IPS-18c (cell line): ENCODE data around the gene BANP.

Experiments used
- H3K4me3 ChIP-seq: 2 replicates; pipeline ENCODE4 v1.7.0; 2013; ENCODE audit warnings: low read depth, mild to moderate bottlenecking, low read length, moderate library complexity; ENCODE audit not compliant: insufficient read depth
- H3K9me3 ChIP-seq: one replicate; pipeline ENCODE4 v1.6.1; 2013; ENCODE audit warnings: mild to moderate bottlenecking, low read length, moderate library complexity; ENCODE audit not compliant: control insufficient read depth, insufficient read depth

BANP gene

DNA sequence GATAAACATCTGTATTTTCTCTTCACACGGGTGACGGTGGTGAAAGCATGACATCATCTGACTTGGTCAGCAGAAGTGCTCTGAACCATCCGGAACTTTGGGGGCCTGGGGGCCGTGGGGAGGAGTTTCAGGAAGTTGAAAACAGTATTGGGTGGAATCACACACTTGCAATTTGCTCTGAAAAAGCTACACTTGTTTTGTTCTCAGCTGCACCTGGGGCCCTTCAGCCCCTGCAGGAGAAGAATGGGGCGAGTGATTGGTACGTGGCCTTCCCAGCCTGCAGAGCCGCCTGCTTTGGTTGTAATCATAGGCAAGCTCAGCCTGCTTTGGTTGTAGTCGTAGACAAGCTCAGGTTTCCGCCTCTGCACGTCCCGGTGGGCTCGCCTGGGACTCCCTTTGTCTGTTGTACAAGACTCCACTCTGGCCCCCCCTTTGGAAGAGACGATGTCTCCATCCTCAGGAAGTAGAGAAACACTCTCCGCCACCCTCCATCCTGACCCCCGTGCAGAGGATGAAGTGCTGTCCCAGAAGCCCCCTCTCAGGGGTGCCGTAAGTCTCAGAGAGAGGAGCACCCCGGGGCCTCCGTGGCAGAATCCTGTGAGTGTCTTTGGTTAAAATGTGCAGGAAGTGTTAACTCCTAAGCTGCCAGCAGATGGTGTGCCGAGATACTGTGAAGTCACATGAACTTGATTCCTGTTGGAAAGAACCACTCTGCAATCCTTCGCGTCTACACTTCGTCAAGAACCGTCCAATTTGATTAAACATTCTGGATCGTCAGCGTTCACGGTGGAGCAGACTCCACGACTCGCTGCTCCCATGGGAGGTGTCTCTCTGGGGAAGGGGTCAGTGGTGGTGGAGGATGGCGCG is 5.4 kb downstream of the BANP start:
- H3K4me3 ChIP-seq: no peak overlapping the region
- peaks cover 3% of the 10 kb centered on the region for H3K9me3 ChIP-seq

- Histone ChIP-seq H3K4me3 (no peak overlapping the region), H3K9me3 (peaks cover 3% of the 10 kb centered on the region)
These were observed 6.3 kb downstream of the BANP start for GRCh38 chr16:87957296-87958094.

GRCh38 chr16:87958632-87959031 is 7.4 kb downstream of the BANP start:
- Histone ChIP-seq H3K4me3 (no peak overlapping the region), H3K9me3 (peaks cover 3% of the 10 kb centered on the region)

DNA sequence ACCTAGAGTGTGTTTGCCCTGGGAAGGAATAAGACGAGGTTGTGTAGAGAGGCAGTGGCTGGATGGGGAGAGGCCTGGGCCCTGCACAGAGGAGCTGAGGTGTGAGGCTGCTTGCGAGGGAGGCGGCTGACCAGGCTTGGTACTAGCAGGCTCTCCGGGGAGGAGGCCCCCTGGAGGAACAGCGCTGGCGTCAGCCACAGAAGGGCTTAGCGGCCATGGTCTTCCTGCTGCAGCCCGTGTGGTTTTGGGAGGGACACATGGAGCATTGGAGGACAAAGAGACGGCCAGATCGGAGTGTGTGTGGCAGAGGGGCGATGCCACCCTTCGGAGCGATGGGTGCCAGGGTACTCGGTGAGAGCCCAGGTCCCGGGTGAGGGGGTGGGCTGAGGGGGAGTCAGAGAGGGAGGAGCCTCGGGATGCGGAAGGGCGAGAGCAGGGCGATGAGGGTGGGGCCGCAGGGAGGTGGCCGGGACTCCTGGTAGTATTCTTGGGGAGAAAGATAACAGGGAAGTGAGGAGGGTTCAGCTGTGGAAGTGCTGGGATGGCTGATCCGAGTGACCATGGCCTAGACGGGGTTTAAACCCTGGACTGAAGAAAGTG is 8.3 kb downstream of the BANP start:
- Histone ChIP-seq H3K4me3 (no peak overlapping the region), H3K9me3 (peaks cover 3% of the 10 kb centered on the region)

- no peak overlapping the region for H3K4me3 ChIP-seq
- peaks cover 3% of the 10 kb centered on the region for H3K9me3 ChIP-seq
These were observed 9.1 kb downstream of the BANP start for GRCh38 chr16:87960296-87960695.

DNA sequence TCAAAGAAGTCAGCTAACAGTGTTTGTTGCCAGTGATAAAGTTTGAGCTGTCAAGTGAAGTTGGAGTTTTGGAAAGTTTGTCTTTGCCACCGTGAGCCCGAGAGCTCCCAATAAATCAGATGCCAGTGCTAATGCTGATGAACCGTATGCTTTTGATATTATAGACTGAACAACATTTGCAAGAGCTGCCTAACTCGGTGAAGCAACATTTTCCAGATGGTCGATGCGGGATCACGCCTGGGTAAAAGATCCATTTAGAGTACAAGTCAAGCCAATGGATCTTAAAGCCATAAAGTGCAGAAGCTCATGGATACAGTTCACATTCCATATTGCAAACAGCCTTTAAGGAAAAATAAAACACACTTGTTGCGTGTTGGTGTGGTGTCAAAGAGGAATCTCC is 9.6 kb downstream of the BANP start:
- H3K9me3 ChIP-seq: peaks cover 3% of the 10 kb centered on the region
- no peak overlapping the region for H3K4me3 ChIP-seq

DNA sequence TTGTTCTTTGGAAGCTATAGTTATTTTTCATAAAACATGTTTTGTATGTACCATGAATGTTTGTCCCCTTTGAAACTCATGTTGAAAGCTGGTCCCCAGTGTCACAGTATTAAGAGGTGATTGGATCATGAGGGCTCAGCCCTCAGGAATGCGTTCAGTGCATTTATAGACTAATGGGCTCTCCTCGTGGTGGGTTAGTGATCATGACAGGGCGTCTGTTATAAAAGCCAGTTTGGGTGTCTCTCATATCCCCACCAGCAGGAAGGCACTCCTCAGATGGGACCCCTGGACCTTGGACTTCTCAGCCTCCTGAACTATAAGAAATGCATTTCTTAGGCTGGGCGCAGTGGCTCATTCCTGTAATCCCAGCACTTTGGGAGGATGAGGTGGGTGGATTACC is 10.4 kb downstream of the BANP start:
- Histone ChIP-seq H3K4me3 (no peak overlapping the region), H3K9me3 (no peaks in the 10 kb centered on the region)

DNA sequence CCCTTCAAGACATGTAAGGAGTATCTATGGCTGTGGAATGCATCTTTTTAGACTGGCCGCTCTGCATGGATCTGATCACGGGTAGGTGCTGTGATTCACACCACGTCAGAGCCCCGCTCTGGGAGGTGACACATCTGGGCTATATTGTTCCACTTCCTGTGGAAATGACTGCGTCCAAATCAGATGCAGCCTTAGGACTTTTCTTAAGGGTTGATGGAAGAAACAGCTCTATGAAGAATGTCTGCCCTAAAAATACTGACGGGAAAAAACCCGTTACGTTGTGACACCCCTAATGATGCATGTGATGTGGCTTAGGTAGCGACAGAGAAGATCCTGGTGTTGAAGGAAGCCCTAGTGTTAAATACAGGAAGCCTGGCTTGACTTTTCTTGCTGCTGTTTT is 12.2 kb downstream of the BANP start:
- no peak overlapping the region for H3K4me3 ChIP-seq
- no peaks in the 10 kb centered on the region for H3K9me3 ChIP-seq

DNA sequence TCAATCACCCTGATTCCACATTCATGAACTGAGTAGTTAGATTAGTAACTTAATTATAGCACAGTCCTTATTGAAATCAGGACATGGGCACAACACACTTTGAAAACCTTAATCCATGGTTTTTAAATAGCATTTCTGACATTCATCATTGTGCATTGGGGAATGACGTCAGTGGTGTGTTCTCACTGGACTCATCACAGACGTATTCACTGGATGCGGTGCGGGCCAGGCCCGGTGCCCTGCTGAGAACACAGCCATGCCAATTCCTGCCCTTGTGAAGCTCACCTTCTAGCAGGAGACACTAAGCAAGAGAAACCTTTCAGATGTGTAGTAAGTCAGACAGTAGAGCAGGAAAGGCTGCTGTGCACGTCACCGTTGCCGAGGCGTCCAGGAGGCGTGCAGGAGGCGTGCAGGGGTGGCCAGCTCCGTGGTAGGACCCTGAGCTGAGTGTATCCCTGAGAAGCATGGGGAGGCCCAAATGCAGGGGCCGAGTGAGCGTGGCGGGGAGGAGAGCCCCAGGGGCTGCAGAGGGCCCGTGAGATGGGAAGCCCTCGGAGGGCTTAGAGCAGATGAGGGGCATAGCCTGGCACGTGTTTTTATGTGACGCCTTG is 12.9 kb downstream of the BANP start:
- H3K4me3 ChIP-seq: no peak overlapping the region
- H3K9me3 ChIP-seq: no peaks in the 10 kb centered on the region

DNA sequence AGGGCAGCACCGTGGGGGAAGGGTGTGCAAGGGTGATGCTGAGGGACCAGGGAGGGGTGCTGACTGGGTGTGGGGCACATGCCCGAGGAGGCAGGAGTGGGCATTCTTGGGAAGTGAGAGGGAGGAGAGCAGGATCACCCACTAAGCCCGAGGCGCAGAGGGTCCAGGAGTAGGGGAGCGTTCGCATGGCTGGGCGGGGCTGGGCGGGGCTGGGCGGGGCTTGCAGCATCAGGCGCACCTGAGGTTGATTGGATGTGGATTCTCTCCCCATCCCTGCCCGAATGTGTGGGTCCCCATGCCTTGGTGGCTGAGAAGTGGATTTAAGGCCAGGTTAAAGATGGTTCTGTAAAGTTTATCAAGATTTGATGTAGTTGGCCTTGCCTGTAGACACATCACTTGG is 14.2 kb downstream of the BANP start:
- Histone ChIP-seq H3K4me3 (no peak overlapping the region), H3K9me3 (no peaks in the 10 kb centered on the region)

- Histone ChIP-seq H3K4me3 (no peak overlapping the region), H3K9me3 (no peaks in the 10 kb centered on the region)
These were observed 14.9 kb downstream of the BANP start for GRCh38 chr16:87966064-87966645.

GRCh38 chr16:87966685-87967185 is 15.5 kb downstream of the BANP start:
- no peak overlapping the region for H3K4me3 ChIP-seq
- H3K9me3 ChIP-seq: peaks cover 2% of the 10 kb centered on the region

DNA sequence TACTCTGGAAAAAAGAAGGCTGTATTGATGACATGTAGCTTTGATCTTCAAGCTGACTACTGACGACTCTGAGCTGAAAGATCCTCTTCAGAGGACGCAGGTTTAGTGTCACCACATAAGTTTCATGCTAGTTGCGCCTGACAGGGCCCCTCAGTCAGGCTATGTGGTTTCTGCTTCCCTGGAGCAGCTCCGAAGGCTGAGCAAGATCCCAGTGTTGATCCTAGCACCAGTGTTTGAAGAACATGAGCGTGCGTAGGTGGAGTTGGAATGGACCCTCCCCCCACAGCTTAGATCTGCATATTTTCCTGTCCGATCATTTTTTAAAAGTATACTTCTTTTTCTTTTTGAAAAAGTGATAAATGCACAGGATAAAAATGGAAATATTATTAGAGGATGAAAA is 17.3 kb downstream of the BANP start:
- Histone ChIP-seq H3K4me3 (no peak overlapping the region), H3K9me3 (peaks cover 4% of the 10 kb centered on the region)

DNA sequence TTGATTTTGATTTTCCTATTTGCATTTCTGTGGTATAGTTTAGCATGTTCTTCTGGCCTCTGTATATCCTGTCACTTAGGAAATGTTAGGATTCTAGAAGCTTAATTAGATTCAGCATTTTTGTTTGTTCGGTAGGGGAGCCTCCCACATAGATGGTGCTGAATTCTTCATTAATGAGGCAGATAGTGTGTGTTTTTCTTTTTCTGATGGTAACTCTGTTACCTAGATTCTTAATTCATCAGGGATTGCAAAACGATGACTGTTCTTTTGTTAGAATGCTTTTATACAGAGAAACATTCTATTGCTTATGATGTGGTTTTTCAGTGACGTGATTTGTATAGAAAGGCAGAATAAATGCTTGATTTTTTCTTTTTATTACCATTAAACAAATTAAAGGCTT is 19.0 kb downstream of the BANP start:
- no peak overlapping the region for H3K4me3 ChIP-seq
- H3K9me3 ChIP-seq: peaks cover 4% of the 10 kb centered on the region

DNA sequence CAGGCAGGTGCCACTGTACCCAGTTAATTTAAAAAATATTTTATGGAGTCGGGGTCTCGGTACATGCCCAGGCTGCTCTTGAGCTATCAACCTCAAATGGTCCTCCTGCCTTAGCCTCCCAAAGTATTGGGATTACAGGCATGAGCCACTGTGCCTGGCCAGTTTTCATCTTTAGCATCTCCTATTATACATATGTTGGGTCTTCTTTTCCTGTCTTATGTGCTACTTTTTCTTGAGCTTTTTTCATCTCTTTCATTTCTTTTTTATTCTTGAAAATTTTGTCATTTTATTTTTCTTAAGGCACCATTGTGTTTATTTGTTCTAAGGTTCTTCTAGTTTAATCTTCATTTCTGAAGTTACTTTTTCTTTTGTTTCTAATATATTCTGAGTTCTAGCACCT is 20.7 kb downstream of the BANP start:
- H3K4me3 ChIP-seq: no peak overlapping the region

GRCh38 chr16:87973717-87974116 is 22.5 kb downstream of the BANP start:
- Histone ChIP-seq H3K4me3 (no peak overlapping the region), H3K9me3 (peaks cover 4% of the 10 kb centered on the region)

More for the DNA sequence above, 20.7 kb downstream of the BANP start:
- peaks cover 4% of the 10 kb centered on the region for H3K9me3 ChIP-seq

DNA sequence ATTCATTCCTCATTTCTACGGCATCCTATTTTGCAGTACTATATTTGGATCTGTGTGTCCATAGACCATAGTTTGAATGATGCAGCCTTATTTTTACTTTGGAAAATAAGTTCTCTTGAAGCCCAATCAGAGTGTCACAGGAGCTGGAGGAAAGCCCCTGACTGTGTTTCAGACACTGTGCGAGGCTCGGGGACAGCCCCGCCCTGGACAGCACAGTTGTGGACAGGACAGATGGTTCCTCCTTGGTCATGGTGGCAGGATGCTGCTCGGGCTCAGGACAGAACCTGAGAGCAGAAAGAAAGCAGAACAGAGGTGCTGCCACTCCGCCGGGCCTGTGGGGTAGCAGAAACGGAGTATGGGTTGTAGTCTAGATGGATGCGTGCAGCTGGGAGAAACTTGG is 22.9 kb downstream of the BANP start:
- Histone ChIP-seq H3K9me3 (peaks cover 4% of the 10 kb centered on the region), H3K4me3 (no peak overlapping the region)
